Measurements from ENCODE around the gene FAM81A.

Gene FAM81A

GRCh38 chr15:59519329-59519728 is 81.3 kb downstream of the FAM81A start:
- Histone ChIP-seq H2BK5ac (ENCODE audit: low read depth, low read length, poor library complexity, severe bottlenecking) (no peak overlapping the region), H3K9ac (ENCODE audit: low read length) (no peak overlapping the region), H3K79me1 (replicated peaks; ENCODE audit: low read length, poor library complexity, severe bottlenecking) (no peaks in the 10 kb centered on the region), H3K23ac (ENCODE audit: low read length in 2 of 2) (no peak overlapping the region), H3K4me2 (ENCODE audit: low read length, poor library complexity, severe bottlenecking) (no peak overlapping the region), H3K4me1 (ENCODE audit: control insufficient read depth, insufficient read depth, low read depth, low read length) (peaks cover 4% of the 10 kb centered on the region), H3K9me3 (ENCODE audit: control insufficient read depth, low read length) (no peaks in the 10 kb centered on the region), H3K14ac (ENCODE audit: low read length in 2 of 2) (no peak overlapping the region), H3K18ac (ENCODE audit: low read depth in 1 of 2, low read length in 2 of 2) (no peak overlapping the region), H4K8ac (ENCODE audit: low read length) (no peak overlapping the region), H3K4ac (ENCODE audit: low read depth in 1 of 2, low read length in 2 of 2) (no peak overlapping the region), H3K36me3 (ENCODE audit: control insufficient read depth in 1 of 2, insufficient read depth in 2 of 2, low read depth in 1 of 2, low read length in 2 of 2) (no peaks in the 10 kb centered on the region), H3K27ac (ENCODE audit: low read length, poor library complexity, severe bottlenecking) (no peak overlapping the region), H2BK15ac (ENCODE audit: low read depth, poor library complexity, severe bottlenecking) (no peak overlapping the region), H2AK5ac (ENCODE audit: low read length, severe bottlenecking) (no peak overlapping the region), H4K91ac (ENCODE audit: low read length) (no peak overlapping the region), H3K4me3 (ENCODE audit: insufficient read depth in 1 of 2, low read depth in 1 of 2, low read length in 2 of 2) (no peak overlapping the region), H2BK12ac (ENCODE audit: low read length in 2 of 2) (no peak overlapping the region), H2AFZ (ENCODE audit: low read depth, low read length) (no peak overlapping the region), H3K27me3 (ENCODE audit: control insufficient read depth in 1 of 2, insufficient read depth in 1 of 2, low read length in 2 of 2) (no peaks in the 10 kb centered on the region), H2BK120ac (ENCODE audit: low read depth, low read length) (no peak overlapping the region)
- no peak for DNase-seq
- 96% methylated on average over 3 of the region's 3 CpGs for WGBS

GRCh38 chr15:59521443-59521842 is 83.5 kb downstream of the FAM81A start:
- WGBS: 93% methylated on average over 5 of the region's 5 CpGs

GRCh38 chr15:59522988-59523461 is 85.0 kb downstream of the FAM81A start:
- no peak overlapping the region for H2BK15ac ChIP-seq (ENCODE audit: low read depth, poor library complexity, severe bottlenecking)
- no peaks in the 10 kb centered on the region for H3K9me3 ChIP-seq (ENCODE audit: control insufficient read depth, low read length)
- H3K9ac ChIP-seq (ENCODE audit: low read length): no peak overlapping the region
- H3K23ac ChIP-seq (ENCODE audit: low read length in 2 of 2): no peak overlapping the region
- no peak overlapping the region for H2AFZ ChIP-seq (ENCODE audit: low read depth, low read length)
- H3K27me3 ChIP-seq (ENCODE audit: control insufficient read depth in 1 of 2, insufficient read depth in 1 of 2, low read length in 2 of 2): no peaks in the 10 kb centered on the region
- H3K36me3 ChIP-seq (ENCODE audit: control insufficient read depth in 1 of 2, insufficient read depth in 2 of 2, low read depth in 1 of 2, low read length in 2 of 2): no peaks in the 10 kb centered on the region
- DNase-seq: no peak
- H3K14ac ChIP-seq (ENCODE audit: low read length in 2 of 2): no peak overlapping the region
- no peak overlapping the region for H3K27ac ChIP-seq (ENCODE audit: low read length, poor library complexity, severe bottlenecking)
- H2AK5ac ChIP-seq (ENCODE audit: low read length, severe bottlenecking): no peak overlapping the region
- H3K4me2 ChIP-seq (ENCODE audit: low read length, poor library complexity, severe bottlenecking): no peak overlapping the region
- peaks cover 2% of the 10 kb centered on the region for H3K4me1 ChIP-seq (ENCODE audit: control insufficient read depth, insufficient read depth, low read depth, low read length)
- H2BK5ac ChIP-seq (ENCODE audit: low read depth, low read length, poor library complexity, severe bottlenecking): no peak overlapping the region
- H4K8ac ChIP-seq (ENCODE audit: low read length): no peak overlapping the region
- H3K18ac ChIP-seq (ENCODE audit: low read depth in 1 of 2, low read length in 2 of 2): no peak overlapping the region
- no peak overlapping the region for H3K4ac ChIP-seq (ENCODE audit: low read depth in 1 of 2, low read length in 2 of 2)
- H2BK120ac ChIP-seq (ENCODE audit: low read depth, low read length): no peak overlapping the region
- no peak overlapping the region for H2BK12ac ChIP-seq (ENCODE audit: low read length in 2 of 2)
- H4K91ac ChIP-seq (ENCODE audit: low read length): no peak overlapping the region
- no peaks in the 10 kb centered on the region for H3K79me1 ChIP-seq (replicated peaks; ENCODE audit: low read length, poor library complexity, severe bottlenecking)
- no peak overlapping the region for H3K4me3 ChIP-seq (ENCODE audit: insufficient read depth in 1 of 2, low read depth in 1 of 2, low read length in 2 of 2)
- 90% methylated on average over 13 of the region's 15 CpGs for WGBS

More at GRCh38 chr15:59521443-59521842, 83.5 kb downstream of the FAM81A start:
- no peak overlapping the region for H3K18ac ChIP-seq (ENCODE audit: low read depth in 1 of 2, low read length in 2 of 2)
- no peak overlapping the region for H3K23ac ChIP-seq (ENCODE audit: low read length in 2 of 2)
- no peaks in the 10 kb centered on the region for H3K9me3 ChIP-seq (ENCODE audit: control insufficient read depth, low read length)
- H3K36me3 ChIP-seq (ENCODE audit: control insufficient read depth in 1 of 2, insufficient read depth in 2 of 2, low read depth in 1 of 2, low read length in 2 of 2): no peaks in the 10 kb centered on the region
- no peak overlapping the region for H2BK15ac ChIP-seq (ENCODE audit: low read depth, poor library complexity, severe bottlenecking)
- no peak overlapping the region for H3K4ac ChIP-seq (ENCODE audit: low read depth in 1 of 2, low read length in 2 of 2)
- no peak overlapping the region for H3K4me3 ChIP-seq (ENCODE audit: insufficient read depth in 1 of 2, low read depth in 1 of 2, low read length in 2 of 2)
- no peak overlapping the region for H2BK120ac ChIP-seq (ENCODE audit: low read depth, low read length)
- no peak overlapping the region for H2BK5ac ChIP-seq (ENCODE audit: low read depth, low read length, poor library complexity, severe bottlenecking)
- H4K91ac ChIP-seq (ENCODE audit: low read length): no peak overlapping the region
- H3K27ac ChIP-seq (ENCODE audit: low read length, poor library complexity, severe bottlenecking): no peak overlapping the region
- DNase-seq: no peak
- no peaks in the 10 kb centered on the region for H3K79me1 ChIP-seq (replicated peaks; ENCODE audit: low read length, poor library complexity, severe bottlenecking)
- H2AK5ac ChIP-seq (ENCODE audit: low read length, severe bottlenecking): no peak overlapping the region
- H2BK12ac ChIP-seq (ENCODE audit: low read length in 2 of 2): no peak overlapping the region
- no peak overlapping the region for H3K4me2 ChIP-seq (ENCODE audit: low read length, poor library complexity, severe bottlenecking)
- H3K27me3 ChIP-seq (ENCODE audit: control insufficient read depth in 1 of 2, insufficient read depth in 1 of 2, low read length in 2 of 2): no peaks in the 10 kb centered on the region
- peaks cover 4% of the 10 kb centered on the region for H3K4me1 ChIP-seq (ENCODE audit: control insufficient read depth, insufficient read depth, low read depth, low read length)
- H3K9ac ChIP-seq (ENCODE audit: low read length): no peak overlapping the region
- no peak overlapping the region for H4K8ac ChIP-seq (ENCODE audit: low read length)
- H2AFZ ChIP-seq (ENCODE audit: low read depth, low read length): no peak overlapping the region
- no peak overlapping the region for H3K14ac ChIP-seq (ENCODE audit: low read length in 2 of 2)

- Histone ChIP-seq H2BK5ac (ENCODE audit: low read depth, low read length, poor library complexity, severe bottlenecking) (no peak overlapping the region), H3K18ac (ENCODE audit: low read depth in 1 of 2, low read length in 2 of 2) (no peak overlapping the region), H2BK12ac (ENCODE audit: low read length in 2 of 2) (no peak overlapping the region), H2AFZ (ENCODE audit: low read depth, low read length) (no peak overlapping the region), H3K4me3 (ENCODE audit: insufficient read depth in 1 of 2, low read depth in 1 of 2, low read length in 2 of 2) (no peak overlapping the region), H3K23ac (ENCODE audit: low read length in 2 of 2) (no peak overlapping the region), H2BK15ac (ENCODE audit: low read depth, poor library complexity, severe bottlenecking) (no peak overlapping the region), H4K8ac (ENCODE audit: low read length) (no peak overlapping the region), H4K91ac (ENCODE audit: low read length) (no peak overlapping the region), H3K4me2 (ENCODE audit: low read length, poor library complexity, severe bottlenecking) (no peak overlapping the region), H3K4ac (ENCODE audit: low read depth in 1 of 2, low read length in 2 of 2) (no peak overlapping the region), H3K79me1 (replicated peaks; ENCODE audit: low read length, poor library complexity, severe bottlenecking) (no peaks in the 10 kb centered on the region), H3K27me3 (ENCODE audit: control insufficient read depth in 1 of 2, insufficient read depth in 1 of 2, low read length in 2 of 2) (no peaks in the 10 kb centered on the region), H3K9ac (ENCODE audit: low read length) (no peak overlapping the region), H3K4me1 (ENCODE audit: control insufficient read depth, insufficient read depth, low read depth, low read length) (no peaks in the 10 kb centered on the region), H3K36me3 (ENCODE audit: control insufficient read depth in 1 of 2, insufficient read depth in 2 of 2, low read depth in 1 of 2, low read length in 2 of 2) (no peaks in the 10 kb centered on the region), H2BK120ac (ENCODE audit: low read depth, low read length) (no peak overlapping the region), H3K14ac (ENCODE audit: low read length in 2 of 2) (no peak overlapping the region), H3K27ac (ENCODE audit: low read length, poor library complexity, severe bottlenecking) (no peak overlapping the region), H2AK5ac (ENCODE audit: low read length, severe bottlenecking) (no peak overlapping the region), H3K9me3 (ENCODE audit: control insufficient read depth, low read length) (no peaks in the 10 kb centered on the region)
- DNase-seq: no peak
- 82% methylated on average over 6 of the region's 6 CpGs for WGBS
Measured at GRCh38 chr15:59523702-59524101, 85.7 kb downstream of the FAM81A start.

All from mesenchymal stem cell (in vitro differentiated cells and primary cell).